ENCODE results near the gene CACNA1A. TPM values are rescaled to one million over a fixed set of nuclear protein-coding genes. Genes with fewer than 3 reads are reported as not detected.
"Not testable (repeated sequence)": the region's sequence is repeated elsewhere in the genome, so short reads cannot be mapped to it uniquely, and the experiment has no call there.

The CACNA1A gene
- total and polyA plus RNA-seq, 11 donors, result 0.17 to 1.2 (median 0.67) TPM

DNA sequence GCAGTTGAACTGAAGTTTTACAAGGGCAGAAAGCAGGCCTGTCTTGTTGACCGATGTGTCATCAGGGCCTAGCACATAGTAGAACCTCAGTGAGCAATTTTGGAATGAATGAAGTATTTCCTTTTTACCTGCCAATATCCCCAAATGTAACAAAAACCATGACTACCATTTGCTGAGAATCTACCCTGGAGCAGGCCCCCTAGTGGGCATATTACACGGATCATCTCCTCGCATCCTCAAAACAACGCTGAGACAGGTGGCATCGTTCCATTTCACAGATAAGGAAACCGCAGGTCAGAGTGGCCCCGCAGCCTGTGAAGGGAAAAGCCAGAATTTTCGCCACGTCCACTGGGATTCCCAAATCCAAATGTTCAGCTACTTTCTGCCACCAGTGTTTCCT is 77.9 kb downstream of the CACNA1A start:
- 34 to 51% (median 43%) methylated on average over 9 of the region's 9 CpGs for WGBS, 4 donors
- H3K27me3 ChIP-seq, result no peaks in the 10 kb centered on the region
- TF ChIP-seq, protein P1, sequence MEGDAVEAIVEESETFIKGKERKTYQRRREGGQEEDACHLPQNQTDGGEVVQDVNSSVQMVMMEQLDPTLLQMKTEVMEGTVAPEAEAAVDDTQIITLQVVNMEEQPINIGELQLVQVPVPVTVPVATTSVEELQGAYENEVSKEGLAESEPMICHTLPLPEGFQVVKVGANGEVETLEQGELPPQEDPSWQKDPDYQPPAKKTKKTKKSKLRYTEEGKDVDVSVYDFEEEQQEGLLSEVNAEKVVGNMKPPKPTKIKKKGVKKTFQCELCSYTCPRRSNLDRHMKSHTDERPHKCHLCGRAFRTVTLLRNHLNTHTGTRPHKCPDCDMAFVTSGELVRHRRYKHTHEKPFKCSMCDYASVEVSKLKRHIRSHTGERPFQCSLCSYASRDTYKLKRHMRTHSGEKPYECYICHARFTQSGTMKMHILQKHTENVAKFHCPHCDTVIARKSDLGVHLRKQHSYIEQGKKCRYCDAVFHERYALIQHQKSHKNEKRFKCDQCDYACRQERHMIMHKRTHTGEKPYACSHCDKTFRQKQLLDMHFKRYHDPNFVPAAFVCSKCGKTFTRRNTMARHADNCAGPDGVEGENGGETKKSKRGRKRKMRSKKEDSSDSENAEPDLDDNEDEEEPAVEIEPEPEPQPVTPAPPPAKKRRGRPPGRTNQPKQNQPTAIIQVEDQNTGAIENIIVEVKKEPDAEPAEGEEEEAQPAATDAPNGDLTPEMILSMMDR (IDR thresholded peaks at IDR 0.05), result peak in 8 of 12 donors; percentile 18 to 42 (median 30)
- TF ChIP-seq POLR2A (IDR thresholded peaks at IDR 0.05), result no peak
- H3K4me3 ChIP-seq, result no peak overlapping the region
- intact Hi-C loops (cut with DNase I), result loop anchor here in 2 of 10 donors (5.0 kb wide), 1 partner anchor 151 kb away; no protein-coding TSS in a partner anchor
- peaks cover 0 to 4% (median 0%) of the 10 kb centered on the region in 12 donors for H3K4me1 ChIP-seq
- ATAC-seq (no peak), DNase-seq (no peak)
- no peaks in the 10 kb centered on the region for H3K36me3 ChIP-seq
- H3K27ac ChIP-seq, result no peak overlapping the region
- H3K9me3 ChIP-seq, result peaks cover 0 to 23% (median 10%) of the 10 kb centered on the region in 12 donors

DNA sequence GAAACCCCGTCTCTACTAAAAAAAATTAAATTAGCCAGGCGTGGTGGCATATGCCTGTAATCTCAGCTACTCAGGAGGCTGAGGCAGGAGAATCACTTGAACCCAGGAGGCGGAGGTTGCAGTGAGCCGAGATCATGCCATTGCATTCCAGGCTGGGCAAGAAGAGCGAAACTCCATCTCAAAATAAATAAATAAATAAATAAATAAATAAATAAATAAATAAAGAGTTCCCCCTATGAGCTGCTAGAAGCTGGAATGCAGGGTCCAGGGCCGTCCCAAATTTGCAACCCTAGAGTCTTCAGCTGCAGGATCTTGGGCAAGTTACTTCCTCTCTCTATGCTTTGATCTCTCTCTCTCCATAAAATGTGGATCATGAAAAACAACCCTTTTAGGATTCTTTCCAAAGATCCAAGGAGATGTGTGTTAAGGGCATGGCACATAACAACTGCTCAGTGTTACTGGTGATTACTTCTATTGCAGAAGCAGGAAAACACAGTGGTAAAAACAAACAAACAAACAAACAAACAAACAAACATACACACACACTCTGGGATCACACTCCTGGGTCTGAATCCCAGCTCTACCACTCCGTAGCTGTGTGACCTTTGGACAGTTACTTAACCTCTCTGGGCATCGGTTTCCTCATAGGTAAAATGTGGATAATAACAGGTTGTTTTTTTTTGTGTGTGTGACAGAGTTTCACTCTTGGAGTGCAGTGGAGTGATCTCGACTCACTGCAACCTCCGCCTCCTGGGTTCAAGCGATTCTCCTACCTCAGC is 78.8 kb downstream of the CACNA1A start:
- Histone ChIP-seq H3K36me3 (no peaks in the 10 kb centered on the region), H3K27ac (no peak overlapping the region), H3K4me1 (peaks cover 0 to 4% (median 0%) of the 10 kb centered on the region in 12 donors), H3K4me3 (no peak overlapping the region), H3K27me3 (no peaks in the 10 kb centered on the region), H3K9me3 (peaks cover 0 to 27% (median 13%) of the 10 kb centered on the region in 12 donors)
- no peak for ATAC-seq
- intact Hi-C loops (cut with DNase I), result loop anchor here in 2 of 10 donors (5.0 kb wide), 1 partner anchor 150 kb away; no protein-coding TSS in a partner anchor
- 82 to 87% (median 85%) methylated on average over 11 of the region's 11 CpGs for WGBS, 4 donors
- no peak for TF ChIP-seq POLR2A (IDR thresholded peaks at IDR 0.05)
- TF ChIP-seq, protein P1 (IDR thresholded peaks at IDR 0.05), result no peak
- DNase-seq, result no peak

DNA sequence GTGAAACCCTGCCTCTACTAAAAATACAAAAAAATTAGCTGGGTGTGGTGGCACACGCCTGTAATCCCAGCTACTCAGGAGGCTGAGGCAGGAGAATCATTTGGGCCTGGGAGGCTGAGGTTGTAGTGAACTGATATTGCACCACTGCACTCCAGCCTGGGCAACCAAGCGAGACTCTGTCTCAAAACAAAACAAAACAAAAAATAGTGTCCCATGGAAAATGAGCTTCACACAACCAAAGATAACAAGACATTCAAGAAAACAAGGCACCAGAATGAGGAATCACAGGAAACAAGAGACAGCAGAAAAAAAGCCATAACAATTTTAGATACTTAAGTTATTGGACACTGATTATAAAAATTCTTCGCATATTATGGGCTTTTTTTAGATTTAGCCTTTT is 80.4 kb downstream of the CACNA1A start:
- H3K27ac ChIP-seq, ATAC-seq, H3K4me3 ChIP-seq, H3K36me3 ChIP-seq, DNase-seq, H3K4me1 ChIP-seq, H3K27me3 ChIP-seq: not testable (repeated sequence)
- H3K9me3 ChIP-seq, result peaks cover 0 to 41% (median 15%) of the 10 kb centered on the region in 12 donors
- intact Hi-C loops (cut with DNase I), result loop anchor here in 2 of 10 donors (5.0 kb wide), 1 partner anchor 149 kb away; no protein-coding TSS in a partner anchor
- WGBS, 4 donors, result 85 to 89% (median 88%) methylated on average over 3 of the region's 3 CpGs

DNA sequence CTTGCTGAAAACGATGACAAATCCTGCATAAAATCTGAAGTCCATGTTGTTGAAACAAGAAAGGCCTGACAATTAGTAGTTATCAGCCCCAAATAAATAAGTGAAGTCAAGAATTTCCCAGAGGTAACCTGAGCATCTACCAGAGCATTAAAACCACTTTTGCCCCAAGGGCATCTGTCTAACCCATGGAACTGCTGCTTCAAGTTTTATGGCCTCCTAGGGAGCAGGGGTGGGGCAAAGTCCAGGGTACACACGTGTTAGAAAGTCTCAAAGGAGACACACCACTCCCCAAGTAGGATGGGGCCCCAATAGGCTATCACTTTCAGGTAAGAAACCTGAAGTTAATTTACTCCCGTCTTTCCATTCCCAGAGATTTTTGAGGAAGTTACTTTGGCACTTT is 81.1 kb downstream of the CACNA1A start:
- Histone ChIP-seq H3K9me3 (peaks cover 0 to 46% (median 15%) of the 10 kb centered on the region in 12 donors), H3K27ac (no peak overlapping the region), H3K27me3 (no peaks in the 10 kb centered on the region), H3K36me3 (no peaks in the 10 kb centered on the region), H3K4me1 (peaks cover 0 to 4% (median 0%) of the 10 kb centered on the region in 12 donors), H3K4me3 (no peak overlapping the region)
- ATAC-seq (no peak), DNase-seq (no peak)
- TF ChIP-seq POLR2A (IDR thresholded peaks at IDR 0.05), result no peak
- TF ChIP-seq, protein P1 (IDR thresholded peaks at IDR 0.05), result no peak
- intact Hi-C loops (cut with DNase I), result loop anchor here in 2 of 10 donors (5.0 kb wide), 1 partner anchor 148 kb away; no protein-coding TSS in a partner anchor
- WGBS, 4 donors, result 73 to 77% (median 76%) methylated on average over 3 of the region's 3 CpGs

Measured in heart left ventricle (tissue), 16 donors.